ENCODE results near the gene MEF2B.

Gene MEF2B

DNA sequence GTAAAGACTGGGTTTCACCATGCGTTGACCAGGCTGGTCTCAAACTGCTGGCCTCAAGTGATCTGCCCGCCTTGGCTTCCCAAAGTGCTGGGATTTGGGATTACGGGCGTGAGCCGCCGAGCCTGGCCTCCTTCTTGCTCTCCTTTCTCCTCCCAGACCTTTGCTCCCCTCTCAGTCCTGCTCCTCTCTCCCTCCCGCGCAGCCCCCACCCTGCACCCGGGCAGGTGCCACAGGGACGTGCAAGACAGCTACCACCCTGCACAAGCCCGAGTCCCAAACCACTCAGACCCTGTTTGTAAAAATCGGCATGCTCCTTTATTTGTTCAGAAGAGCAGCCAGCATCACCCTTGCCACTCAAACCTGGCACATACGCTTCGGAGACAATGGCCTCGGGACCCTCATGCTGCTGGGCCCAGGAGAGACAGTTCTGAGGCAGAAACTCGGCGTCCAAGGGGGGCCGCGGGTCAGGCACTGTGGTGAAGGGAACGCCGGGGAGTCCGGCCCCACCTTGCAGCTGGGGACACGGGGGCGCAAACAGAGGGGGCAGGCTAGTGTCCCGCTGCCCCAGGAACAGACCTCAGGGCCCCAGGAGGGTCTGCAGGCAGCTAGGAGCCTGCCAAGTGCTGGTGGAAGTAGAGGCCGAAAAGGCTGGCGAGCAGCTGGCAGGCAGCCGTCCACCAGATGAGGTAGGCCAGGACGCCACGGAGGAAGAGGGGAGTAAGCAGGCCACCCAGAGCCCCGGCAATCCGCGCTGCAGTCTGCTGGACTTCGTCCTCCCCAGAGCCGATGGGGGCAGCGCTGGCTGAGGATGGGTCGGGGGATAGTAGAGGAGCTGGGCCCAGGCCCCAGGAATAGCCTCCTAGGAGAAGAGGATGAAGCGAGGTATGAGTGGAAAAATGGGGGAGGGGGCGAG is 50.5 kb downstream of the MEF2B start:
- Histone ChIP-seq H3K27me3 (no peaks in the 10 kb centered on the region), H3K36me3 (peaks cover 6% of the 10 kb centered on the region), H3K4me1 (no peaks in the 10 kb centered on the region), H3K4me3 (ENCODE audit: low read depth, low read length) (no peak overlapping the region), H3K9me3 (no peaks in the 10 kb centered on the region)
- no peak for DNase-seq
- TF ChIP-seq, protein P1, sequence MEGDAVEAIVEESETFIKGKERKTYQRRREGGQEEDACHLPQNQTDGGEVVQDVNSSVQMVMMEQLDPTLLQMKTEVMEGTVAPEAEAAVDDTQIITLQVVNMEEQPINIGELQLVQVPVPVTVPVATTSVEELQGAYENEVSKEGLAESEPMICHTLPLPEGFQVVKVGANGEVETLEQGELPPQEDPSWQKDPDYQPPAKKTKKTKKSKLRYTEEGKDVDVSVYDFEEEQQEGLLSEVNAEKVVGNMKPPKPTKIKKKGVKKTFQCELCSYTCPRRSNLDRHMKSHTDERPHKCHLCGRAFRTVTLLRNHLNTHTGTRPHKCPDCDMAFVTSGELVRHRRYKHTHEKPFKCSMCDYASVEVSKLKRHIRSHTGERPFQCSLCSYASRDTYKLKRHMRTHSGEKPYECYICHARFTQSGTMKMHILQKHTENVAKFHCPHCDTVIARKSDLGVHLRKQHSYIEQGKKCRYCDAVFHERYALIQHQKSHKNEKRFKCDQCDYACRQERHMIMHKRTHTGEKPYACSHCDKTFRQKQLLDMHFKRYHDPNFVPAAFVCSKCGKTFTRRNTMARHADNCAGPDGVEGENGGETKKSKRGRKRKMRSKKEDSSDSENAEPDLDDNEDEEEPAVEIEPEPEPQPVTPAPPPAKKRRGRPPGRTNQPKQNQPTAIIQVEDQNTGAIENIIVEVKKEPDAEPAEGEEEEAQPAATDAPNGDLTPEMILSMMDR (IDR thresholded peaks at IDR 0.05; ENCODE audit: low read depth, low read length), result no peak

GRCh38 chr19:19115954-19116353 is 54.1 kb downstream of the MEF2B start:
- Histone ChIP-seq H3K36me3 (peaks cover 6% of the 10 kb centered on the region), H3K4me3 (ENCODE audit: low read depth, low read length) (no peak overlapping the region), H3K27me3 (no peaks in the 10 kb centered on the region), H3K9me3 (no peaks in the 10 kb centered on the region), H3K4me1 (0 out of 2 replicates have a peak, but pooled peaks cover 2% of the 10 kb centered on the region)
- DNase-seq, result peak; percentile 58
- TF ChIP-seq, protein P1 (IDR thresholded peaks at IDR 0.05; ENCODE audit: low read depth, low read length), result peak; percentile 70

- Histone ChIP-seq H3K4me1 (0 out of 2 replicates have a peak, but pooled peaks cover 2% of the 10 kb centered on the region), H3K27me3 (peaks cover 6% of the 10 kb centered on the region; the same call in 1 of the 2 replicates), H3K9me3 (no peaks in the 10 kb centered on the region), H3K36me3 (no peaks in the 10 kb centered on the region; the same call in 1 of the 2 replicates), H3K4me3 (ENCODE audit: low read depth, low read length) (no peak overlapping the region)
- DNase-seq, result peak; percentile 59
- TF ChIP-seq, protein P1 (IDR thresholded peaks at IDR 0.05; ENCODE audit: low read depth, low read length), result peak; percentile 17
These were observed 56.9 kb downstream of the MEF2B start for GRCh38 chr19:19113040-19113626.

GRCh38 chr19:19111967-19112580 is 58.0 kb downstream of the MEF2B start:
- no peak for DNase-seq
- no peak overlapping the region for H3K4me3 ChIP-seq (ENCODE audit: low read depth, low read length)
- no peaks in the 10 kb centered on the region for H3K9me3 ChIP-seq
- H3K27me3 ChIP-seq, result peaks cover 6% of the 10 kb centered on the region; the same call in 1 of the 2 replicates
- TF ChIP-seq, protein P1 (IDR thresholded peaks at IDR 0.05; ENCODE audit: low read depth, low read length), result no peak
- H3K4me1 ChIP-seq, result 0 out of 2 replicates have a peak, but pooled peaks cover 2% of the 10 kb centered on the region
- no peaks in the 10 kb centered on the region; the same call in 1 of the 2 replicates for H3K36me3 ChIP-seq

DNA sequence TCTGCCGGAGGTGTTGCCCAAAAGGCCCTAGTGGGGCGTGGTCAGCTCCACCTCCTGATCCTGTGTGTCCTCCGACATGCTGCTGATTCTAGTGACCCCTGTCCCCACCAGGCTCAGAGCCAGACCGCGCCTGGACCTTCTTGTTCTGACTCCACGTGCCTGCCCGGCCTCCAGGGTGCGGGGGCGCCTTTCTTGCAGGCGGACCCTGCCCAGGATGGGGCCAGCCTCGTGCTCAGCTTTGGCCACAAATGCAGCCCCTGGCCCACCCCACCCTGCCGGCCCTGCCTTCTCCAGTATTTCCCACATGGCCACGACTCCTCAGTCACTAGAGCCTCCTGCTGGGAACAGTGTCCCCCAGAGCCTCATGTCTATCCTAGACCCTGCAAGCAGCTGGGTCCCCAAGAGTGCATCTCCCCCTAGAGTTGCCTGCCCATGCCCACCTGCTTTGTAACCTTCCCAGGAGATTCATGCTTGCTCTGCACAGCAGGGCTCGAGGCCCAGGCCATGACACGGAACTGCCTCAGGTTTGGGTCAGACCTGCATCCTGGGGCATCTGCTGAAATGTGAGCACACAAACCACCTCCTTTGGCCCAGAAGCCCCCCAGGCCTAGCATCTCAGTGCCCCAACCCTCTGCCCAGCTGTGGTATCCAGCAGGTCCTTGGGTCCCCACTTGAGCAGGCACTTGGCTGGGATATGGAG is 58.8 kb downstream of the MEF2B start:
- Histone ChIP-seq H3K36me3 (no peaks in the 10 kb centered on the region; the same call in 1 of the 2 replicates), H3K27me3 (peaks cover 6% of the 10 kb centered on the region; the same call in 1 of the 2 replicates), H3K9me3 (no peaks in the 10 kb centered on the region), H3K4me3 (ENCODE audit: low read depth, low read length) (no peak overlapping the region), H3K4me1 (peaks cover 3% of the 10 kb centered on the region; the same call in 1 of the 2 replicates)
- no peak for DNase-seq
- TF ChIP-seq, protein P1 (IDR thresholded peaks at IDR 0.05; ENCODE audit: low read depth, low read length), result no peak
